H9 (cell line): ENCODE data around the gene GBE1. TPM values are rescaled to one million over a fixed set of nuclear protein-coding genes. Genes with fewer than 3 reads are reported as not detected.

Experiments
- DNase-seq: peaks from one replicate; pipeline ENCODE4 v3.0.0-alpha.2; 2017
- H2AFZ ChIP-seq: one replicate; pipeline ENCODE4 v1.6.1; 2013; ENCODE audit warnings: mild to moderate bottlenecking, low read length, control low read depth, moderate library complexity
- H2AK5ac ChIP-seq: 2 replicates; pipeline ENCODE4 v1.6.1; 2013; ENCODE audit warnings: low read length, control low read depth, mixed read lengths; ENCODE audit not compliant: insufficient read length
- H2BK120ac ChIP-seq: one replicate; pipeline ENCODE4 v1.6.1; 2013; ENCODE audit warnings: low read depth, mild to moderate bottlenecking, low read length, control low read depth, inconsistent platforms; ENCODE audit not compliant: poor library complexity, severe bottlenecking
- H2BK12ac ChIP-seq: 2 replicates; pipeline ENCODE4 v1.6.1; 2013; ENCODE audit warnings: low read length, control low read depth, mixed read lengths, low read depth; ENCODE audit not compliant: insufficient read length
- H2BK15ac ChIP-seq: 2 replicates; pipeline ENCODE4 v1.6.1; 2013; ENCODE audit warnings: low read depth, low read length, control low read depth
- H2BK20ac ChIP-seq: one replicate; pipeline ENCODE4 v1.6.1; 2013; ENCODE audit warnings: low read depth, mild to moderate bottlenecking, low read length, control low read depth, inconsistent platforms; ENCODE audit not compliant: poor library complexity, severe bottlenecking
- H2BK5ac ChIP-seq: 2 replicates; pipeline ENCODE4 v1.6.1; 2013; ENCODE audit warnings: low read length, control low read depth, mixed read lengths; ENCODE audit not compliant: insufficient read length
- H3K14ac ChIP-seq: 2 replicates; pipeline ENCODE4 v1.6.1; 2013; ENCODE audit warnings: low read length, control low read depth; ENCODE audit not compliant: insufficient read depth
- H3K18ac ChIP-seq: 2 replicates; pipeline ENCODE4 v1.6.1; 2013; ENCODE audit warnings: low read depth, mild to moderate bottlenecking, mixed read lengths, low read length, control low read depth; ENCODE audit not compliant: insufficient read length
- H3K23ac ChIP-seq: 2 replicates; pipeline ENCODE4 v1.6.1; 2013; ENCODE audit warnings: low read length, control low read depth, mixed read lengths, low read depth; ENCODE audit not compliant: insufficient read length
- H3K23me2 ChIP-seq: 2 replicates; pipeline ENCODE4 v1.6.1; 2013; ENCODE audit warnings: low read depth, mild to moderate bottlenecking, mixed read lengths, low read length, control low read depth; ENCODE audit not compliant: insufficient read length, poor library complexity, severe bottlenecking
- H3K27ac ChIP-seq: 2 replicates; pipeline ENCODE4 v1.5.1; 2013; ENCODE audit warnings: low read length, control low read depth, mixed read lengths, low read depth; ENCODE audit not compliant: insufficient read length
- H3K27me3 ChIP-seq: 2 replicates; pipeline ENCODE4 v1.6.1; 2013; ENCODE audit warnings: low read length, control low read depth, inconsistent platforms; ENCODE audit not compliant: insufficient read depth
- H3K4ac ChIP-seq: 2 replicates; pipeline ENCODE4 v1.6.1; 2013; ENCODE audit warnings: low read depth, mild to moderate bottlenecking, control low read depth, inconsistent platforms, low read length, moderate library complexity
- H3K4me1 ChIP-seq: 2 replicates; pipeline ENCODE4 v1.6.1; 2013; ENCODE audit warnings: low read length, control low read depth, inconsistent platforms; ENCODE audit not compliant: insufficient read depth
- H3K4me2 ChIP-seq: 2 replicates; pipeline ENCODE4 v1.6.1; 2013; ENCODE audit warnings: low read length, control low read depth, mixed read lengths; ENCODE audit not compliant: insufficient read length, insufficient read depth
- H3K56ac ChIP-seq: 2 replicates; pipeline ENCODE4 v1.6.1; 2013; ENCODE audit warnings: low read depth, mild to moderate bottlenecking, mixed read lengths, low read length, control low read depth; ENCODE audit not compliant: insufficient read length
- H3K79me1 ChIP-seq: 2 replicates; pipeline ENCODE4 v1.6.1; 2013; ENCODE audit warnings: low read depth, mild to moderate bottlenecking, moderate library complexity, low read length, control low read depth, inconsistent platforms; ENCODE audit not compliant: insufficient read depth, poor library complexity, severe bottlenecking
- H3K79me2 ChIP-seq: 2 replicates; pipeline ENCODE4 v1.6.1; 2013; ENCODE audit warnings: low read length, control low read depth, inconsistent platforms; ENCODE audit not compliant: insufficient read depth
- H3K9ac ChIP-seq: 2 replicates; pipeline ENCODE4 v1.6.1; 2013; ENCODE audit warnings: low read length, control low read depth, mixed read lengths; ENCODE audit not compliant: insufficient read length; ENCODE audit errors: extremely low read depth
- H3K9me3 ChIP-seq: one replicate; pipeline ENCODE4 v1.6.1; 2013; ENCODE audit warnings: low read depth, low read length, inconsistent platforms; ENCODE audit not compliant: control insufficient read depth
- H3T11ph ChIP-seq: one replicate; pipeline ENCODE4 v1.6.1; 2013; ENCODE audit warnings: mild to moderate bottlenecking, low read length, control low read depth, inconsistent platforms
- H4K20me1 ChIP-seq: one replicate; pipeline ENCODE4 v1.6.1; 2013; ENCODE audit not compliant: control insufficient read depth, insufficient read length, insufficient read depth
- H4K5ac ChIP-seq: 2 replicates; pipeline ENCODE4 v1.6.1; 2013; ENCODE audit warnings: low read depth, mild to moderate bottlenecking, mixed read lengths, low read length, control low read depth; ENCODE audit not compliant: insufficient read length
- H4K8ac ChIP-seq: replicated peaks from 2 replicates; pipeline ENCODE4 v1.6.1; 2013; ENCODE audit warnings: low read length, control low read depth, mixed read lengths, low read depth; ENCODE audit not compliant: insufficient read length
- H4K91ac ChIP-seq: 2 replicates; pipeline ENCODE4 v1.6.1; 2013; ENCODE audit warnings: low read depth, mild to moderate bottlenecking, moderate library complexity, mixed read lengths, low read length, control low read depth; ENCODE audit not compliant: insufficient read length
- H3K27ac Mint-ChIP-seq, 3 experiments: 2 replicates in 2 of 3; 3 replicates in 1 of 3; pipeline ENCODE4 v1.8.0; 2020 to 2021; ENCODE audit warnings: mixed read lengths in 3 of 3, mild to moderate bottlenecking in 1 of 3, moderate library complexity in 1 of 3
- H3K27me3 Mint-ChIP-seq: 2 replicates; pipeline ENCODE4 v1.8.0; 2021; ENCODE audit warnings: low read depth, mild to moderate bottlenecking, moderate library complexity, mixed read lengths
- H3K36me3 Mint-ChIP-seq, 3 experiments: 2 replicates in 2 of 3; 3 replicates in 1 of 3; pipeline ENCODE4 v1.8.0; 2020 to 2021; ENCODE audit warnings: low read depth in 3 of 3, mixed read lengths in 3 of 3; ENCODE audit not compliant: insufficient read depth in 1 of 3
- H3K4me1 Mint-ChIP-seq, 2 experiments: 2 replicates each; pipeline ENCODE4 v1.8.0; 2020; ENCODE audit warnings: mixed read lengths in 2 of 2
- H3K4me3 Mint-ChIP-seq, 2 experiments: 2 replicates in 1 of 2; 3 replicates in 1 of 2; pipeline ENCODE4 v1.8.0; 2020 to 2021; ENCODE audit warnings: mild to moderate bottlenecking in 2 of 2, mixed read lengths in 2 of 2, moderate library complexity in 1 of 2
- H3K9me3 Mint-ChIP-seq, 2 experiments: 2 replicates in 1 of 2; 3 replicates in 1 of 2; pipeline ENCODE4 v1.8.0; 2020; ENCODE audit warnings: mild to moderate bottlenecking in 2 of 2, mixed read lengths in 2 of 2, moderate library complexity in 1 of 2
- CTCF ChIP-seq: fragments of 200-600 bp; sonication (generic); conservative IDR thresholded peaks from 3 replicates; pipeline ENCODE4 v1.8.0; 2021; ENCODE audit warnings: antibody characterized with exemption, mild to moderate bottlenecking
- WGBS: extraction: QIAGEN DNeasy Blood & Tissue Kit; methylation state at CpG from one replicate; pipeline ENCODE4 v1.1.7; 2013; ENCODE audit warnings: missing lambda C conversion rate, low lambda C conversion rate, mixed read lengths; ENCODE audit not compliant: insufficient read length; ENCODE audit errors: extremely low coverage; 5-methylcytosine and 5-hydroxymethylcytosine counted together
- total RNA-seq: library from RNA; stranded (reverse); gene quantifications from 2 replicates; pipeline ENCODE4 v1.2.1, GENCODE V29; 2021

Gene GBE1
- total RNA-seq, 1 experiment from 2014 or later, result 13.8 TPM

GRCh38 chr3:81645248-81645647 lies 116.2 kb downstream of the GBE1 start:
- H3K27ac Mint-ChIP-seq, result no peak overlapping the region
- Histone ChIP-seq H3K9ac (no peak overlapping the region), H2BK120ac (no peak overlapping the region), H2AFZ (no peak overlapping the region), H3K9me3 (no peaks in the 10 kb centered on the region), H2AK5ac (no peak overlapping the region), H3K79me2 (no peaks in the 10 kb centered on the region), H3K23me2 (no peaks in the 10 kb centered on the region), H3K4ac (no peak overlapping the region), H2BK15ac (no peak overlapping the region), H3T11ph (no peak overlapping the region), H2BK12ac (no peak overlapping the region), H4K8ac (no peak overlapping the region), H3K4me1 (no peaks in the 10 kb centered on the region), H4K91ac (no peak overlapping the region), H3K56ac (no peak overlapping the region), H3K27ac (no peak overlapping the region), H3K4me2 (no peak overlapping the region), H3K18ac (no peak overlapping the region), H2BK20ac (no peak overlapping the region), H3K23ac (no peak overlapping the region), H4K20me1 (no peaks in the 10 kb centered on the region), H3K79me1 (no peaks in the 10 kb centered on the region), H2BK5ac (no peak overlapping the region), H4K5ac (no peak overlapping the region), H3K27me3 (no peaks in the 10 kb centered on the region), H3K14ac (no peak overlapping the region)
- no peaks in the 10 kb centered on the region for H3K36me3 Mint-ChIP-seq
- no peak for DNase-seq
- no peaks in the 10 kb centered on the region for H3K27me3 Mint-ChIP-seq
- no peak overlapping the region for H3K4me3 Mint-ChIP-seq
- H3K9me3 Mint-ChIP-seq, result no peaks in the 10 kb centered on the region
- no peaks in the 10 kb centered on the region for H3K4me1 Mint-ChIP-seq
- WGBS, result no CpG with 5 or more reads among the region's 1 CpG
- TF ChIP-seq CTCF, result no peak
